Vagina (tissue), 2 donors: ENCODE data around the gene IFNL3.
"Not testable (repeated sequence)": the region's sequence is repeated elsewhere in the genome, so short reads cannot be mapped to it uniquely, and the experiment has no call there.

Experiments used
- POLR2A ChIP-seq, 2 donors: fragments of 450-650 bp; IDR thresholded peaks; one replicate each; pipeline ENCODE4 v1.6.1; 2017; ENCODE audit warnings: antibody characterized with exemption in 2 of 2, mild to moderate bottlenecking in 2 of 2, moderate library complexity in 2 of 2
- TF ChIP-seq, protein P1 (sequence below), 3 experiments: fragments of 450-650 bp in 2 of 3; fragments of 200-600 bp in 1 of 3; sonication (generic) in 1 of 3; IDR thresholded peaks; one replicate each; pipeline ENCODE4 v1.5.1; 2017 to 2019; ENCODE audit warnings: antibody characterized with exemption in 3 of 3, mild to moderate bottlenecking in 2 of 3, moderate library complexity in 2 of 3

DNA sequence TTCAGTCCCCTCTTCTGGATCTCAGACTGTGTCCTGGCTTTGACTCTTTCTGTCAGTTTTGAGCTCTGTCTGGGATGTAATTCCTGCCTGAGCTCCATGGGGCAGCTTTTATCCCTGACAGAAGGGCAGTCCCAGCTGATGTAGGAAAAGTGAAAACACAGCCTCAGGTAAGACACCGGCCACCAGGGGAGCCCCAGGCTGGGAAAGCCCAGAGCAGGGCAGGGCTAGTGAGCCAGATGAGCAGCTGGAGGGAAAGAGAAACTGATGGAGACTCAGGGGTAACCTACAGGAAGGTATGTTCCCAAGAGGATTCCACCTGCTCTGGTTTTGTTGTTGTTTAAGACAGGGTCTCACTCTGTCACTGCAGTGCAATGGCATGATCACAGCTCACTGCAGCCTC is 360 bp upstream of the IFNL3 start:
- not testable (repeated sequence) for TF ChIP-seq POLR2A (IDR thresholded peaks at IDR 0.05)
- TF ChIP-seq, protein P1, sequence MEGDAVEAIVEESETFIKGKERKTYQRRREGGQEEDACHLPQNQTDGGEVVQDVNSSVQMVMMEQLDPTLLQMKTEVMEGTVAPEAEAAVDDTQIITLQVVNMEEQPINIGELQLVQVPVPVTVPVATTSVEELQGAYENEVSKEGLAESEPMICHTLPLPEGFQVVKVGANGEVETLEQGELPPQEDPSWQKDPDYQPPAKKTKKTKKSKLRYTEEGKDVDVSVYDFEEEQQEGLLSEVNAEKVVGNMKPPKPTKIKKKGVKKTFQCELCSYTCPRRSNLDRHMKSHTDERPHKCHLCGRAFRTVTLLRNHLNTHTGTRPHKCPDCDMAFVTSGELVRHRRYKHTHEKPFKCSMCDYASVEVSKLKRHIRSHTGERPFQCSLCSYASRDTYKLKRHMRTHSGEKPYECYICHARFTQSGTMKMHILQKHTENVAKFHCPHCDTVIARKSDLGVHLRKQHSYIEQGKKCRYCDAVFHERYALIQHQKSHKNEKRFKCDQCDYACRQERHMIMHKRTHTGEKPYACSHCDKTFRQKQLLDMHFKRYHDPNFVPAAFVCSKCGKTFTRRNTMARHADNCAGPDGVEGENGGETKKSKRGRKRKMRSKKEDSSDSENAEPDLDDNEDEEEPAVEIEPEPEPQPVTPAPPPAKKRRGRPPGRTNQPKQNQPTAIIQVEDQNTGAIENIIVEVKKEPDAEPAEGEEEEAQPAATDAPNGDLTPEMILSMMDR (IDR thresholded peaks at IDR 0.05) = not testable (repeated sequence)
